Measurements from ENCODE around the gene DUSP21.
"Not testable (repeated sequence)": the region's sequence is repeated elsewhere in the genome, so short reads cannot be mapped to it uniquely, and the experiment has no call there.

Gene DUSP21

DNA sequence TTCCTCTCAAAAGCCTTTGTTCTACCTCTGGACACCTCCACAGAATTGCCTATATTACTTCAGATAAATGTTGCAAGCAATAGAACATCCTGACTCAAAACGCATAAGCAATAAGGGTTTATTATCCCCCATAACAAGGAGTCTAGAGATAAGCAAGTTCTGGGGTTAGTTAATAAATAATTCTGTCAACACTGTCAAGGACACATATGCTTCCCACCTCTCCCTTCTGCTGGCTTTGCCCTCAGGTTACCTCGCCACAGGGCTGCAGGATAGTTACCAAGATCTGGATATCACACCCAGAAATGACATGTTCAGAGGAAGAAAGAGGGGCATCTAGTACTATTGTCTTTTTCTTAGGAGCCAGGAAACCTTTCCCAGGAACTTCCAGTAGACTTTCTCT, 14.0 kb upstream of the DUSP21 start:
- Histone ChIP-seq H3K27me3 (ENCODE audit: insufficient read depth, low read depth) (no peaks in the 10 kb centered on the region), H3K27ac (no peak overlapping the region), H3K9ac (no peak overlapping the region)

DNA sequence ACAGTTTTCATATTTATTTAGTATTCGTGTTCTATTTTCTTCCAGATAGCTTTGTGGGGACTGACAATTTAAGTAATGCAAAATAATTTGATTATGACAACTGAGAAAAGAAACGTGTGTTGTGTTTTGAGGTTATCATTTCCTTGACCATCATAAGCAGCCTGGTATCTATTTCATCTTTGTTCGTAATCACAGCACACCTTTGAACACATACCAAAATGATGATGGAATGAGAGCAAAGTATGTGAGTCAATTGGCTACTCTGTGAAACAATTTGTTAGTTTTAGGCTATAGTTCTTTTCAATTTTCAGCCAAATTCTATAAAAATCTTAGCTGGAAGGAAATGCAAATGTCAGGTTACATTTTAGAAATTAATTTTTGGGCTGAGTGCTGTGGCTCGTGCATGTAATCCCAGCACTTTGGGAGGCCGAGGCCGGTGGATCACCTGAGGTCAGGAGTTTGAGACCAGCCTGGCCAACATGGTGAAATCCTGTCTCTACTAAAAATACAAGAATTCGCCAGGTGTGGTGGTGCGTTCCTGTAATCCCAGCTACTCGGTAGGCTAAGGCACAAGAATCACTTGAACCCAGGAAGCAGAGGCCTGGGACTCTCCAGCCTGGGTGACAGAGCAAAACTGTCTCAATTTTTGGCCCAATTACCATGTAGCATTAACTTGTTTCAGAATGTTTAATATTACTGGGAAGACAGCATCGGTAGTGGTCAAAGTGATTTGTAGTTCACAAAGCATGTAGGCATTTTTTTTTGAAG, 1.1 kb upstream of the DUSP21 start:
- H2AFZ ChIP-seq (ENCODE audit: low read depth), result no peak overlapping the region
- no peaks in the 10 kb centered on the region for H3K27me3 ChIP-seq (ENCODE audit: insufficient read depth, low read depth)
- H3K79me2 ChIP-seq (ENCODE audit: insufficient read depth, low read depth), result no peaks in the 10 kb centered on the region
- H3K4me3 ChIP-seq (IDR thresholded peaks at IDR 0.05; ENCODE audit: insufficient read depth, low read depth, low read length), result no peak overlapping the region
- no peak overlapping the region for H3K4me2 ChIP-seq
- TF ChIP-seq, protein P1, sequence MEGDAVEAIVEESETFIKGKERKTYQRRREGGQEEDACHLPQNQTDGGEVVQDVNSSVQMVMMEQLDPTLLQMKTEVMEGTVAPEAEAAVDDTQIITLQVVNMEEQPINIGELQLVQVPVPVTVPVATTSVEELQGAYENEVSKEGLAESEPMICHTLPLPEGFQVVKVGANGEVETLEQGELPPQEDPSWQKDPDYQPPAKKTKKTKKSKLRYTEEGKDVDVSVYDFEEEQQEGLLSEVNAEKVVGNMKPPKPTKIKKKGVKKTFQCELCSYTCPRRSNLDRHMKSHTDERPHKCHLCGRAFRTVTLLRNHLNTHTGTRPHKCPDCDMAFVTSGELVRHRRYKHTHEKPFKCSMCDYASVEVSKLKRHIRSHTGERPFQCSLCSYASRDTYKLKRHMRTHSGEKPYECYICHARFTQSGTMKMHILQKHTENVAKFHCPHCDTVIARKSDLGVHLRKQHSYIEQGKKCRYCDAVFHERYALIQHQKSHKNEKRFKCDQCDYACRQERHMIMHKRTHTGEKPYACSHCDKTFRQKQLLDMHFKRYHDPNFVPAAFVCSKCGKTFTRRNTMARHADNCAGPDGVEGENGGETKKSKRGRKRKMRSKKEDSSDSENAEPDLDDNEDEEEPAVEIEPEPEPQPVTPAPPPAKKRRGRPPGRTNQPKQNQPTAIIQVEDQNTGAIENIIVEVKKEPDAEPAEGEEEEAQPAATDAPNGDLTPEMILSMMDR (conservative IDR thresholded peaks at IDR 0.05; ENCODE audit: low read depth, low read length), result no peak
- H3K4me1 ChIP-seq (ENCODE audit: low read depth, poor library complexity, severe bottlenecking), result no peaks in the 10 kb centered on the region
- no peaks in the 10 kb centered on the region for H4K20me1 ChIP-seq (ENCODE audit: insufficient read depth)
- no peak overlapping the region for H3K9ac ChIP-seq
- H3K27ac ChIP-seq, result no peak overlapping the region
- no peaks in the 10 kb centered on the region for H3K36me3 ChIP-seq (ENCODE audit: insufficient read depth)

More for the DNA sequence above, 14.0 kb upstream of the DUSP21 start:
- Histone ChIP-seq H4K20me1 (ENCODE audit: insufficient read depth) (no peaks in the 10 kb centered on the region), H3K36me3 (ENCODE audit: insufficient read depth) (no peaks in the 10 kb centered on the region), H2AFZ (ENCODE audit: low read depth) (no peak overlapping the region), H3K79me2 (ENCODE audit: insufficient read depth, low read depth) (no peaks in the 10 kb centered on the region), H3K4me2 (no peak overlapping the region), H3K4me1 (ENCODE audit: low read depth, poor library complexity, severe bottlenecking) (no peaks in the 10 kb centered on the region), H3K4me3 (IDR thresholded peaks at IDR 0.05; ENCODE audit: insufficient read depth, low read depth, low read length) (no peak overlapping the region)
- TF ChIP-seq, protein P1 (conservative IDR thresholded peaks at IDR 0.05; ENCODE audit: low read depth, low read length), result no peak

DNA sequence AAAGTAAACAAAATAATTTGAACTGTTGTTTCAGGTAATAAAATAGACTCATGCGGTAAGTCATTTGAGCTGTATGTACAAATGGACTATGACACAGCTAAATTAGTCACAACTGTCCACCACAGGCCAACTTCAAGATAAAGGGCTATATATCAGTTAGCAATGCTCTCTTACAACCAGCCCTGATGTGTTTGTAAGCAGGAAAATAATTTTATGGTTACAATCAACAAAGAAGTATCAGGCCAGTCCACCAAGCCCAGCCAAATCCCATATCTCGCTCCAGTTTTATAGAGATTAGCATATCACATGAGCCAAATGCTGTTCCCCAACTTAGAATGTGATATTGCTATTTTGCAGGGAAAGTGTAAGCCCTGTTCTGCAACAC, 511 bp upstream of the DUSP21 start:
- H2AFZ ChIP-seq (ENCODE audit: low read depth), result no peak overlapping the region

DNA sequence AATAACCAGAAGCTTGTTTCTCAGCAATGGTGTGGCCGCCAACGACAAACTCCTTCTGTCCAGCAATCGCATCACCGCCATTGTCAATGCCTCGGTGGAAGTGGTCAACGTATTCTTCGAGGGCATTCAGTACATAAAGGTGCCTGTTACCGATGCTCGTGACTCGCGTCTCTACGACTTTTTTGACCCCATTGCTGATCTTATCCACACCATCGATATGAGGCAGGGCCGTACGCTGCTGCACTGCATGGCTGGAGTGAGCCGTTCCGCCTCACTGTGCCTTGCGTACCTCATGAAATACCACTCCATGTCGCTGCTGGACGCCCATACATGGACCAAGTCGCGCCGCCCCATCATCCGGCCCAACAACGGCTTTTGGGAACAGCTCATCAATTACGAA, 383 bp downstream of the DUSP21 start:
- no peaks in the 10 kb centered on the region for H3K27me3 ChIP-seq (ENCODE audit: insufficient read depth, low read depth)
- H3K4me1 ChIP-seq (ENCODE audit: low read depth, poor library complexity, severe bottlenecking), result no peaks in the 10 kb centered on the region
- no peak overlapping the region for H3K9ac ChIP-seq
- H3K4me2 ChIP-seq, result no peak overlapping the region
- H3K79me2 ChIP-seq (ENCODE audit: insufficient read depth, low read depth), result no peaks in the 10 kb centered on the region
- no peaks in the 10 kb centered on the region for H3K36me3 ChIP-seq (ENCODE audit: insufficient read depth)
- H4K20me1 ChIP-seq (ENCODE audit: insufficient read depth), result no peaks in the 10 kb centered on the region
- TF ChIP-seq, protein P1 (conservative IDR thresholded peaks at IDR 0.05; ENCODE audit: low read depth, low read length), result no peak
- no peak overlapping the region for H2AFZ ChIP-seq (ENCODE audit: low read depth)
- no peak overlapping the region for H3K4me3 ChIP-seq (IDR thresholded peaks at IDR 0.05; ENCODE audit: insufficient read depth, low read depth, low read length)
- H3K27ac ChIP-seq, result no peak overlapping the region

More for the DNA sequence above, 511 bp upstream of the DUSP21 start:
- Histone ChIP-seq H3K9ac (no peak overlapping the region), H4K20me1 (ENCODE audit: insufficient read depth) (no peaks in the 10 kb centered on the region), H3K4me3 (IDR thresholded peaks at IDR 0.05; ENCODE audit: insufficient read depth, low read depth, low read length) (no peak overlapping the region), H3K27me3 (ENCODE audit: insufficient read depth, low read depth) (no peaks in the 10 kb centered on the region), H3K27ac (no peak overlapping the region), H3K4me1 (ENCODE audit: low read depth, poor library complexity, severe bottlenecking) (no peaks in the 10 kb centered on the region), H3K79me2 (ENCODE audit: insufficient read depth, low read depth) (no peaks in the 10 kb centered on the region), H3K4me2 (no peak overlapping the region), H3K36me3 (ENCODE audit: insufficient read depth) (no peaks in the 10 kb centered on the region)
- TF ChIP-seq, protein P1 (conservative IDR thresholded peaks at IDR 0.05; ENCODE audit: low read depth, low read length), result no peak

DNA sequence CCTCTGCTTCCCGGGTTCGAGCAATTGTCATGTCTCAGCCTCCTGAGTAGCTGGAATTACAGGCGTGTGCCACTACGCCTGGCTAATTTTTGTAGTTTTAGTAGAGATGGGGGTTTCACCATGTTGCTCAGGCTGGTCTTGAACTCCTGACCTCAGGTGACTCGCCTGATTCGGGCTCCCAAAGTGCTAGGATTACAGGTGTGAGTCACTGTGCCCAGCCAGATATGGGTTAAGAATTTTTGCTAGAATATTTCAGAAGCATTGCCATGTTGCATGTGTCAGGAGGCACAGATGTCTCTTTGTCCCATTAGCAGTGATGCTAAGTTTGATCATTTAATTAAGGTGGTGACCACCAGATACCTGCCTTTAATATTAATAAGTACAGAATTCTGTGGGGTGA, 7.1 kb downstream of the DUSP21 start:
- not testable (repeated sequence) for H3K27ac ChIP-seq; H4K20me1 ChIP-seq (ENCODE audit: insufficient read depth); H3K36me3 ChIP-seq (ENCODE audit: insufficient read depth); H3K79me2 ChIP-seq (ENCODE audit: insufficient read depth, low read depth); H3K27me3 ChIP-seq (ENCODE audit: insufficient read depth, low read depth); H2AFZ ChIP-seq (ENCODE audit: low read depth); H3K4me2 ChIP-seq; H3K9ac ChIP-seq; H3K4me3 ChIP-seq (IDR thresholded peaks at IDR 0.05; ENCODE audit: insufficient read depth, low read depth, low read length); H3K4me1 ChIP-seq (ENCODE audit: low read depth, poor library complexity, severe bottlenecking)
